CD4-positive, alpha-beta T cell treated with Interleukin-6 at 100 ng/mL for 8 hours (primary cell): Measurements from ENCODE around the gene TEX52.

Source experiments
- DNase-seq: peaks from one replicate; pipeline ENCODE4 v3.0.0-alpha.2; 2020; ENCODE audit warnings: mixed read lengths, low spot score

Gene TEX52

GRCh38 chr12:2829275-2829674 lies 27.6 kb downstream of the TEX52 start:
- no peak for DNase-seq

GRCh38 chr12:2826721-2827515 lies 29.9 kb downstream of the TEX52 start:
- no peak for DNase-seq

DNA sequence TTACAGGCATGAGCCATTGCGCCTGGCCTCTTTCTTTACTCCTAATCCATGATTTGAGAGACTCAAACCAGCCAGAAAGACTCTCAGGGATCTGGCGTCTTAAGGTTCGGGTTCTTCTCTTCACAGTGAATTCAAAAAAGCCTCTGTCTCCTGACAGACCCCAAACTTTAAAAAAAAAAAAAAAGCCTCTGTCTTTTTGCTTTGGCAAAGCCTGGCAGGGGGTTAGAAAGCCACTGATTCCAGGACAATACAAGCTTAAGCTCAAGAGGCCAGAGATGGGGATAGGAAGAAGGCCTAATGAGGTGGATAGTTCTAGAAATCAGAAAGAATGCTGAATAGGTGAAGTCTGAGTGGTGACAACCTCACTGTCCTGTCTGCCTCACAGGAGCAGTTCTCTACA lies 30.8 kb downstream of the TEX52 start:
- no peak for DNase-seq

DNA sequence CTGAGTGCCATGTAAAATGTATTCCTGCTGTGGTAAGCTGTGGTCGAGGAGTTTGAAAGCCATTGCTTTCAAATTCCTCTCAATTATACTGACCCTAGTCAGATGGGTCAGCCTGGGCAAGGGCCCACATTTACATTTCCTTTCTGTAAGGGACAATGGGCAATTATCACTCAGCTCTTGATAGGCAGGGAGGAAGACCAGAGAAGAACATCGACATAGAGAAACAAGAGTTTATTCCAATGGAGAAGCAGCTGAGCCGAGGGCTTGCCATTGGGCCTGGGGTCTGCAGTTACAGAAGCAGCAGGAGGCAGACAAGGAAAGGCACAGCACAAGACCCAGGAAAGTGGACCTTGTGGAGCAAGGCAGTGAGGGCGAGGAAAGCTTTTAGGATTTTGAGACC lies 31.7 kb downstream of the TEX52 start:
- no peak for DNase-seq

- DNase-seq, result no peak
Observed at GRCh38 chr12:2824541-2824940, 32.3 kb downstream of the TEX52 start.

DNA sequence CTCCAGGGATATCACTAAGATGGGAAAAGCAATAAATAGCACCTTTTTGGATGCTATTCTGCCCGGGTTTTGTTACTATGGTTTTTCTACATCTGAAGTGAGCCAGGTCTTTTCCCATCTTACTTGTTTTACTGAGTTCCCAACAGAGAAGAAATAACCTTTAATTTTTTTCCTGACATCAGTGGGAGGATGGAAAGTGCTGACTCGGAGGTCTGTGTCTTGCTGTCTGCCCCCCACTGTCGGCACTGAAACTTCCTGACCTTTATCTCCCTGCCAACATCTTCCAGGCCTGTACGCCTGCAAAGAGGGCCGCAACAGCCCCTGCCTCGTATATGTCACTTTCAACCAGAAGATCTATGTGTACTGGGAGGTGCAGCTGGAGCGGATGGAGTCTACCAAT lies 33.4 kb downstream of the TEX52 start:
- no peak for DNase-seq

DNA sequence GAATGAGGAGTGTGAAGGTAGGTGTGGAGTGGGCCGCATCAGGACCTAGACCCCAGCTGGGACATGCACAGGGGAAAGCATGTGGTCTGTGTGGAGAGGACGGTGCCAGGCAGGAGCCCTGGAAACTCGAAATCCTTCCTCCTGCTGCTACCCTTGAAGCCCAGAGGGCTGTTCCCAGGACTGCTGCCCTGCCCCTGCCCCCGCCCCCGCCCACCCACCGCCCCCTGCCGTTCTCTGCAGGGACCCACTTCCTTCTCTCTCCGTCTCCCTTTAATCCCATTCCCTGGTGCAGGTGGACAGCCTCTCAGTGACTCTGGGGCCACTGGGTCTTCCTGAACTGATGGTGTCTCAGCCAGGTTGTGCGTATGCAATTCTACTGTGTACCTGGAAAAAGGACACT lies 36.4 kb downstream of the TEX52 start:
- no peak for DNase-seq

GRCh38 chr12:2819810-2820209 lies 37.0 kb downstream of the TEX52 start:
- no peak for DNase-seq

DNA sequence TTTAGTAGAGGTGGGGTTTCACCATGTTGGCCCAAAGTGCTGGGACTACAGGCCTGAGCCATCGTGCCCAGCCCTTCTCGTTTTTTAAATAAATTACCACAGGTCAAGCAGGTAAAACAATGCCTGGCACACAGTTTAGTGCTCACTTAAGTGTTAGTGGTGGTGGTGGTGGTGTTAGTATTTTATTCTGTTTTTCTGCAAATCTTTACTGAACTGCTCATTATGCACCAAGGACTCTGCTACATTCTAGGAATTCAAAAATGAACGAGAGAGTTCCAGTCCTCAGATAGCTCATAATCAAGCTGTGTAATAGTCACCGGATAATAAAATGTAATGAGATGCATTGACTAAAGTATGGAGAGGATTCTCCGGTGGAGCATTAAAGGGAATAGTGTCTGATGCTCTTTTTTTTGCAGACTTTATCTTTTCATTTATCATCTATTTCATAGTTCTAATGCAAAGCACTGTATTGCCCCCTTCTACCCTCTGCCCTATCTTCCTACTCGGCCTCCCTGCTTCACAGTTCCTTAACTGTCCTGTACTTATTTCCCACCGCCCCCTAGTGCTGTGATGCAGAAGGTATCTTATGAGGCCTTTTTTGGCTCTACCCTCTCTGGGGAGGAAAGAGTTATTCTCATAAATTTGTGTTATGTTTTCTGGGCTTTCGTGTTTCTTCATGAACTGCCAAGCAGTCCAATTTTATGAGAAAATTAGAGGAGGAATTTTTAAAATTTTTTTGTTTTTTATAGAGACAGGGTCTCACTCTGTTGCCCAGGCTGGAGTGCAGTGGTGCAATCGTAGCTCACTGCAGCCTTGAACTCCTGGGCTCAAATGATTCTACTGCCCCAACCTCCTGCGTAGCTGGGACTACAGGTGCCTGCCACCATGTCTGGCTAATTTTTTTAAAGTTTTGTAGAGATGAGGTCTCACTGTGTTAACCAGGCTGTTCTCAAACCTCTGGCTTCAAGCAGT lies 43.3 kb downstream of the TEX52 start:
- DNase-seq, result peak; percentile 43

- peak; percentile 97 for DNase-seq
Observed at GRCh38 chr12:2812290-2813213, 44.3 kb downstream of the TEX52 start, which contains the start of gene ITFG2. TSS of gene ITFG2 (plus strand) at chr12:2812668. CDS start at chr12:2812761, 93 bp downstream.

- DNase-seq, result no peak
Observed at GRCh38 chr12:2811801-2812200, 45.0 kb downstream of the TEX52 start.

- DNase-seq, result no peak
Observed at GRCh38 chr12:2806700-2807099, 50.1 kb downstream of the TEX52 start.

GRCh38 chr12:2805143-2805520 lies 51.7 kb downstream of the TEX52 start:
- DNase-seq, result no peak

GRCh38 chr12:2804393-2805142 lies 52.3 kb downstream of the TEX52 start:
- DNase-seq, result no peak

GRCh38 chr12:2803635-2804392 lies 53.0 kb downstream of the TEX52 start:
- no peak for DNase-seq

DNA sequence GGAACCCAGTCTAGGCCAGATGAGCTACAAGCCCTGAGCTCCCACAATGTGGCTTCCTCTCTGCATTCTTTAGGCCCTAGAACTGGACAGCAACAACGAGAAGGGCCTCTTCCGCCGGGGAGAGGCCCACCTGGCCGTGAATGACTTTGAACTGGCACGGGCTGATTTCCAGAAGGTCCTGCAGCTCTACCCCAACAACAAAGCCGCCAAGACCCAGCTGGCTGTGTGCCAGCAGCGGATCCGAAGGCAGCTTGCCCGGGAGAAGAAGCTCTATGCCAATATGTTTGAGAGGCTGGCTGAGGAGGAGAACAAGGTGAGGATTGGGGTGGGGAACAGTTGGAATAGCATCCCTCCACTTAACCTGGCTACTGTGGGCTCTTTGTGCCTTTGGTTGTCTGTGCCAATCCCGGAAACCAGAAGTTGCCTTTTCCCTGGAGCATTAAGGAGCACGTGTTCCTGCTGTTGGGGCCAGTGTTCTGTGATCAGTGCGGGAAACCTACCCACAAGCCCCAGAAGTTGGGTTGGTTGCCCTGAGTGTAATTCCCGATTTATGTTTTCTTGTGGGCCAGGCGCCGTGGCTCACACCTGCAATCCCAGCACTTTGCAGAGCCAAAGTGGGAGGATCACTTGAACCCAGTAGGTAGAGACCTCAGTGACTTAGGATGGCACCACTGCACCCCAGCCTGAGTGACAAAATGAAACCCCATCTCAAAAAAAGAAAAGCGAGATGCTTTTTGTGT lies 55.6 kb downstream of the TEX52 start:
- DNase-seq, result no peak

DNA sequence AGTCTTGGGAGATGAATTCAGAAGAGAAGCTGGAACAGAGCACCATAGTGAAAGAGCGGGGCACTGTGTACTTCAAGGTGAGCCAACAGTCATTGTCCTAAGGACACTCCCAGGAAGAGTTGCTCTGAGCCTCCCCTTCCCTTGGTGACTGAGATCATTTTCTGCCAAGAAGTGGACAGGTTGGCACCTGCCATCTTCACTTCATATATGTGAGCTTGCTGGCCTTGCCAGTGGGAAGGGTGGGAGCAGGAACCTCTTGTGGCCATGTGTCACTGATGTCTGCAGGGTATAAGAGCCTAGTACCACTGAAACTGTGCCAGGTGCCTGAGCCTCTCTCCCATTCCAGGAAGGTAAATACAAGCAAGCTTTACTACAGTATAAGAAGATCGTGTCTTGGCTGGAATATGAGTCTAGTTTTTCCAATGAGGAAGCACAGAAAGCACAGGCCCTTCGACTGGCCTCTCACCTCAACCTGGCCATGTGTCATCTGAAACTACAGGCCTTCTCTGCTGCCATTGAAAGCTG lies 56.7 kb downstream of the TEX52 start:
- DNase-seq, result no peak
